HepG2 (cell line): Measurements from ENCODE around the gene MTMR10. TPM values are rescaled to one million over a fixed set of nuclear protein-coding genes. Genes with fewer than 3 reads are reported as not detected.

ENCODE experiments used
- ATAC-seq: fragments of 200-7000 bp; cut with Tn5 transposase; 3 replicates; pipeline ENCODE4 v1.9.1; 2020; ENCODE audit warnings: mild to moderate bottlenecking, moderate library complexity
- BruUV-seq: library from RNA; stranded (reverse); fragments of 400-500 nt; replicated peaks from 2 replicates; lab custom pipeline; 2021; lab: Mats Ljungman, UMichigan
- CTCF ChIA-PET: fragments of 300-600 bp; formaldehyde crosslinking; extraction: SDS; loops from one replicate; lab custom pipeline; 2021; ENCODE audit warnings: low total read pairs, inconsistent platforms, low intra/inter-chr PET ratio; lab: Yijun Ruan, JAX
- POLR2A ChIA-PET: fragments of 350-600 bp; sonication (Branson Sonifier 250); formaldehyde crosslinking; loops from one replicate; lab custom pipeline; 2020; ENCODE audit warnings: antibody characterized with exemption, inconsistent platforms; lab: Yijun Ruan, JAX
- DNase-seq: peaks from one replicate; pipeline ENCODE4 v3.0.0-alpha.2; 2015; ENCODE audit warnings: low spot score
- FAIRE-seq: peaks from 3 replicates; lab custom pipeline; 2011; peaks lifted over from hg19 to GRCh38; lab: Jason Lieb, UNC
- H2AFZ ChIP-seq: one replicate; pipeline ENCODE4 v1.6.1; 2011; ENCODE audit warnings: low read length, inconsistent platforms
- H3K27ac ChIP-seq: fragments of 300-600 bp; 3 replicates; pipeline ENCODE4 v1.8.0; 2011; ENCODE audit warnings: mixed run types, mild to moderate bottlenecking, mixed read lengths, low read length, inconsistent platforms; ENCODE audit not compliant: insufficient read depth; ENCODE audit errors: extremely low read length
- H3K27me3 ChIP-seq, 2 experiments: fragments of 200-600 bp in 1 of 2; 2 replicates in 1 of 2; 3 replicates in 1 of 2; pipeline versions ENCODE4 v1.6.0 to v1.8.0; 2011; ENCODE audit warnings: low read length in 2 of 2, mild to moderate bottlenecking in 2 of 2, moderate library complexity in 2 of 2, inconsistent platforms in 1 of 2; ENCODE audit not compliant: insufficient read depth in 2 of 2, control insufficient read depth in 1 of 2
- H3K36me3 ChIP-seq, 2 experiments: fragments of 200-600 bp in 1 of 2; replicated peaks in 1 of 2; 2 replicates in 1 of 2; 3 replicates in 1 of 2; pipeline versions ENCODE4 v1.5.1 to v1.8.0; 2011; ENCODE audit warnings: low read length in 2 of 2, inconsistent platforms in 1 of 2; ENCODE audit not compliant: insufficient read depth in 2 of 2, control insufficient read depth in 1 of 2
- H3K4me1 ChIP-seq: 2 replicates; pipeline ENCODE4 v1.5.1; 2012; ENCODE audit warnings: low read length, inconsistent platforms; ENCODE audit not compliant: insufficient read depth
- H3K4me2 ChIP-seq: 2 replicates; pipeline ENCODE4 v1.6.0; 2011; ENCODE audit warnings: low read depth, low read length, inconsistent platforms
- H3K4me3 ChIP-seq, 3 experiments: fragments of 200-600 bp in 1 of 3; sonication (generic), shearing (Covaris generic) in 1 of 3; replicated peaks in 1 of 3; 2 replicates each; pipeline ENCODE4 v1.5.1; 2011 to 2016; ENCODE audit warnings: low read length in 3 of 3, inconsistent platforms in 2 of 3, low read depth in 2 of 3, mild to moderate bottlenecking in 2 of 3, control low read depth in 1 of 3, mixed read lengths in 1 of 3; ENCODE audit not compliant: insufficient read depth in 1 of 3
- H3K79me2 ChIP-seq: one replicate; pipeline ENCODE4 v1.6.1; 2011; ENCODE audit warnings: low read length, inconsistent platforms; ENCODE audit not compliant: insufficient read depth
- H3K9ac ChIP-seq: 2 replicates; pipeline ENCODE4 v1.6.0; 2011; ENCODE audit warnings: mild to moderate bottlenecking, low read depth, low read length, inconsistent platforms; ENCODE audit not compliant: insufficient read depth
- H3K9me3 ChIP-seq: 2 replicates; pipeline ENCODE4 v1.5.1; 2012; ENCODE audit warnings: mild to moderate bottlenecking, low read length
- H4K20me1 ChIP-seq: 2 replicates; pipeline ENCODE4 v1.6.0; 2011; ENCODE audit warnings: inconsistent platforms, mild to moderate bottlenecking, low read length, moderate library complexity; ENCODE audit not compliant: insufficient read depth
- BORCS8-MEF2B ChIP-seq: sonication (generic); formaldehyde crosslinking; IDR thresholded peaks from 2 replicates; pipeline ENCODE4 v1.8.0; 2022; ENCODE audit warnings: mild to moderate bottlenecking, missing genetic modification reagents
- FUBP1 ChIP-seq: sonication (generic); formaldehyde crosslinking; IDR thresholded peaks from 2 replicates; pipeline ENCODE4 v1.5.1; 2020; ENCODE audit warnings: missing genetic modification reagents, mild to moderate bottlenecking, borderline replicate concordance
- GFI1 ChIP-seq: sonication (generic); formaldehyde crosslinking; IDR thresholded peaks from 2 replicates; pipeline ENCODE4 v1.5.0; 2020; ENCODE audit warnings: missing genetic modification reagents, mild to moderate bottlenecking, borderline replicate concordance
- MEIS2 ChIP-seq: sonication (generic); formaldehyde crosslinking; IDR thresholded peaks from 2 replicates; pipeline ENCODE4 v1.9.0; 2021; ENCODE audit warnings: mild to moderate bottlenecking, missing genetic modification reagents
- NFAT5 ChIP-seq: sonication (generic); formaldehyde crosslinking; IDR thresholded peaks from 2 replicates; pipeline ENCODE4 v1.4.0; 2020; ENCODE audit warnings: missing genetic modification reagents
- TAF1 ChIP-seq: sonication (generic); formaldehyde crosslinking; IDR thresholded peaks from 2 replicates; pipeline ENCODE4 v1.4.0; 2020; ENCODE audit warnings: missing genetic modification reagents
- ZIK1 ChIP-seq: sonication (generic); formaldehyde crosslinking; IDR thresholded peaks from 2 replicates; pipeline ENCODE4 v1.5.0; 2020; ENCODE audit warnings: mild to moderate bottlenecking, low read depth, missing genetic modification reagents, borderline replicate concordance
- ZNF234 ChIP-seq: sonication (generic); formaldehyde crosslinking; conservative IDR thresholded peaks from 2 replicates; pipeline ENCODE4 v1.5.1; 2020; ENCODE audit warnings: mild to moderate bottlenecking, missing genetic modification reagents
- ZNF333 ChIP-seq: sonication (generic); formaldehyde crosslinking; IDR thresholded peaks from 2 replicates; pipeline ENCODE4 v1.4.0; 2020; ENCODE audit warnings: mild to moderate bottlenecking, missing genetic modification reagents, borderline replicate concordance
- ZNF510 ChIP-seq: sonication (generic); formaldehyde crosslinking; IDR thresholded peaks from 2 replicates; pipeline ENCODE4 v1.4.0; 2020; ENCODE audit warnings: low read depth, mild to moderate bottlenecking, missing genetic modification reagents
- WGBS: methylation state at CpG from one replicate; pipeline ENCODE4 v1.1.6; 2017; ENCODE audit warnings: low lambda C conversion rate; 5-methylcytosine and 5-hydroxymethylcytosine counted together
- in situ Hi-C: cut with HindIII; loops from 2 replicates; pipeline ENCODE4 v1.10.0; 2017; ENCODE audit warnings: low pct_unique_long_range_greater_than_20kb; ENCODE audit not compliant: extremely low pct_ligation_motif_present
- intact Hi-C: fragments of 100-400 bp; cut with micrococcal nuclease; formaldehyde crosslinking; loops from one replicate; pipeline ENCODE4 v1.10.0; 2022; ENCODE audit not compliant: unreplicated experiment
- polyA plus RNA-seq, 8 experiments: library from polyadenylated mRNA; depleted of rRNA in 3 of 8; stranded (reverse) in 7 of 8; unstranded in 1 of 8; fragments of >200 nt; fragmentation: Illumina TruSeq in 4 of 8; extraction: Trizol in 4 of 8; gene quantifications; 2 replicates each; pipeline versions ENCODE4 v1.2.1 to v1.2.3, GENCODE V29; 2011 to 2016; ENCODE audit warnings: low read depth in 4 of 8, missing spikeins in 1 of 8, mixed read lengths in 1 of 8; ENCODE audit not compliant: insufficient read depth in 1 of 8
- total RNA-seq, 5 experiments: library from RNA; depleted of rRNA; stranded (reverse); fragments of >200 nt; fragmentation: Illumina TruSeq; extraction: Trizol; gene quantifications; 2 replicates each; pipeline ENCODE4 v1.2.3, GENCODE V29; 2016; ENCODE audit warnings: low read depth in 1 of 5

MTMR10 gene
- total and polyA plus RNA-seq, 2 of the 13 experiments (the other 11 are each of a cell fraction or from before 2014, with no cell fraction given): 10.2 to 17.4 TPM

DNA sequence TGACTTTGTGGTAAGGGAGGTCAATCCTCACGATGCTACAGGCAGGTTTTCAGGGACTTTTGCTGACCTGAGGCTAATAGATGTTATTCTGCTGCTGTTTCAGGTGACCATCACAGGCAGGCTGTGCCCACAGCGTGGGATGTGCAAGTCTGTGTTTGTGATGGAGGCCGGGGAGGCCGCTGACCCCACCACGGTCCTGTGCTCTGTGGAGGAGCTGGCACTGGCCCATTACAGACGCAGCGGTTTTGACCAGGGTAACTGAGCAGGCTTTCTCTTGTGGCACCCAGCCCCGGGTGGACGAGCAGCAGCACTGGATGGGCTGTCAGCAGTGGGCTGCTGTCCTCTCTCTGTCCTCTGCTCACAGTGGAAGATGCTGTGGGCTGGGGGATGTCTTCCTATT lies 65.7 kb downstream of the MTMR10 start:
- ChIA-PET CTCF (no interaction called here), POLR2A (no interaction called here)
- BruUV-seq: no TSS peak
- Histone ChIP-seq H3K36me3 (peaks cover 25 to 72% of the 10 kb centered on the region in 2 experiments), H3K4me1 (no peaks in the 10 kb centered on the region), H3K9ac (no peak overlapping the region), H3K4me2 (no peak overlapping the region), H2AFZ (no peak overlapping the region), H3K4me3 (no peak overlapping the region), H3K9me3 (no peaks in the 10 kb centered on the region), H4K20me1 (no peaks in the 10 kb centered on the region), H3K27ac (no peak overlapping the region), H3K79me2 (no peaks in the 10 kb centered on the region), H3K27me3 (no peaks in the 10 kb centered on the region)
- 100% methylated on average over 1 of the region's 9 CpGs for WGBS
- in situ Hi-C loops (no loop called here), intact Hi-C loops (no loop called here)
- FAIRE-seq (no peak), ATAC-seq (no peak), DNase-seq (no peak)
- TF ChIP-seq GFI1 (CRISPR knock-in tag) (no peak), ZNF510 (CRISPR knock-in tag) (no peak), FUBP1 (no peak), TAF1 (CRISPR knock-in tag) (no peak)

DNA sequence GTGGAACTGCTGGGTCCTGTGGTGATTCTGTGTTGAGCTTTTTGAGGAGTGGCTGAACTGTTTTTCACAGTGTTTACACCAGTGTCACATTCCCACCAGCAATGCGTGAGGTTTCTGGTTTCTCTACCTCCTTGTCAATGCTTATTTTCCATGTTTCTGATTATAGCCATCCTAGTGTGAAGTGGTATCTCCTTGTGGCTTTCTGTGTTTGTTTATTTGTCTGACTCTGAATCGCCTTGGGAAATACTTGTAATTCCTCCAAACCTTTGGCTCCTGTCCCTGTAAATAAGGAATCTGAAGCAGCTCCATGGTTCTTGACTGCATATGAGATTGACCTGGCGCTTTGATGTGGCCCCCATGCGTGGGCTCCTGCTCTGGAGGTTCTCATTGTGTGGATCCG lies 67.1 kb downstream of the MTMR10 start:
- FAIRE-seq (no peak), DNase-seq (no peak), ATAC-seq (no peak)
- Histone ChIP-seq H3K27me3 (no peaks in the 10 kb centered on the region), H3K4me2 (no peak overlapping the region), H3K36me3 (peaks cover 17 to 68% of the 10 kb centered on the region in 2 experiments), H3K9ac (no peak overlapping the region), H3K27ac (no peak overlapping the region), H3K79me2 (no peaks in the 10 kb centered on the region), H2AFZ (no peak overlapping the region), H4K20me1 (no peaks in the 10 kb centered on the region), H3K9me3 (no peaks in the 10 kb centered on the region), H3K4me1 (no peaks in the 10 kb centered on the region), H3K4me3 (no peak overlapping the region)
- CTCF ChIA-PET: no interaction called here
- in situ Hi-C loops: no loop called here
- no TSS peak for BruUV-seq
- WGBS: 89% methylated on average over 5 of the region's 5 CpGs
- POLR2A ChIA-PET: no interaction called here
- intact Hi-C loops: no loop called here
- TF ChIP-seq ZIK1 (CRISPR knock-in tag) (no peak), NFAT5 (CRISPR knock-in tag) (no peak), BORCS8-MEF2B (CRISPR knock-in tag) (no peak), ZNF333 (CRISPR knock-in tag) (no peak), ZNF234 (CRISPR knock-in tag) (no peak), MEIS2 (CRISPR knock-in tag) (no peak)
